ENCODE measurements around the gene PRKN. TPM values are rescaled to one million over a fixed set of nuclear protein-coding genes. Genes with fewer than 3 reads are reported as not detected.

PRKN gene
- total and polyA plus RNA-seq, 3 experiments from 2014 or later = 0.22 to 1.0 (median 0.55) TPM

DNA sequence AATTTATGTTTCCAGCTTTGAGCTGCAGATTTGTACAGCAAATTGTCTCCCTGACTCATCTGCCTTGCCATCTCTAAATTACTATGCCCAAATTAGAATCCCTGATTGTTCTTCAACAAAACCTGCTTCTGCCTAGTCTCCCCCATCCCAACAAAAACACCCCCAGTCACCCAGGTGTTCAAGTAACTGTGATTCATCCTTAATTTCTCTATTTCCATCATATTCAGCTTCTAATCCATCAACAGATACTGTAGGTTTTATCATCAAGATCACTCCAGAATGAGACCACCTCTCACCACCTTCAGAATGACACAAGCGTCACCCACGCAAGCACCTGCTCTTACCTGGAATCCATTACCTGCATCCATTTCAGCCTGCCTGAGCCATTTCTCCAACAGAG lies 498.5 kb downstream of the PRKN start:
- no peak overlapping the region for H3K27ac ChIP-seq (ENCODE audit: low read depth, low read length)
- Mint-ChIP-seq H3K4me1 (no peaks in the 10 kb centered on the region), H3K4me3 (no peak overlapping the region), H3K27me3 (peaks cover 0 to 3% of the 10 kb centered on the region in 2 donors), H3K27ac (no peak overlapping the region), H3K9me3 (peaks cover 4 to 11% (median 10%) of the 10 kb centered on the region in 5 donors), H3K36me3 (no peaks in the 10 kb centered on the region)
- no peaks in the 10 kb centered on the region for H3K36me3 ChIP-seq (ENCODE audit: insufficient read depth, low read length)
- H3K4me1 ChIP-seq (ENCODE audit: insufficient read depth, low read length) = no peaks in the 10 kb centered on the region
- ChIA-PET POLR2A (no interaction called here), CTCF (no interaction called here)
- H3K9me3 ChIP-seq (ENCODE audit: low read length) = no peaks in the 10 kb centered on the region
- no peaks in the 10 kb centered on the region for H3K27me3 ChIP-seq (ENCODE audit: insufficient read depth, low read length, poor library complexity, severe bottlenecking)
- DNase-seq = no peak
- no peak overlapping the region for H3K4me3 ChIP-seq (ENCODE audit: low read length)

DNA sequence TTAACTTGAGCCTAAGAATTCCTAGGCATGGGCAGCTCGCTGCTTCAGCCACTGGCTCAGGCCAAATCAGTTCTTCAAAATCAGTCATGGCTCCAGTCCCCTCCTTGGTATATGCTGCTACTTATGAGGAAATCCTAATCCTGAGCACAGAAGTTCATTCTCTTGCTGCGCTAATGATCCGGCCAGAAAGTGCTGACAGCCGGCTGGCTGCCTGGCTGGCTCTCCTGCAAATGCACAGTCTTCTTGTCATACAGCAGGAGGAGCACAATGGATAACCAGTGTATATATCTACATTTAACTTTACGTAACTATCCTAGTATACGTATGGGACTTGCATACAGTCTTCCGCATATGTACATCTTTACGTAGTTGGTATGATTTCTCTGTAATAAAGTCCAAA lies 500.8 kb downstream of the PRKN start:
- CTCF ChIA-PET = no interaction called here
- H3K27me3 Mint-ChIP-seq = peaks cover 0 to 3% of the 10 kb centered on the region in 2 donors
- no peaks in the 10 kb centered on the region for H3K9me3 ChIP-seq (ENCODE audit: low read length)
- no peak overlapping the region for H3K4me3 Mint-ChIP-seq
- H3K4me1 Mint-ChIP-seq = no peaks in the 10 kb centered on the region
- no peak overlapping the region for H3K27ac ChIP-seq (ENCODE audit: low read depth, low read length)
- H3K36me3 Mint-ChIP-seq = peaks cover 0 to 4% (median 0%) of the 10 kb centered on the region in 3 donors
- no peaks in the 10 kb centered on the region for H3K36me3 ChIP-seq (ENCODE audit: insufficient read depth, low read length)
- POLR2A ChIA-PET = no interaction called here
- no peak for DNase-seq
- H3K27ac Mint-ChIP-seq = no peak overlapping the region
- H3K4me1 ChIP-seq (ENCODE audit: insufficient read depth, low read length) = no peaks in the 10 kb centered on the region
- H3K9me3 Mint-ChIP-seq = peaks cover 0 to 16% (median 10%) of the 10 kb centered on the region in 5 donors
- no peak overlapping the region for H3K4me3 ChIP-seq (ENCODE audit: low read length)
- H3K27me3 ChIP-seq (ENCODE audit: insufficient read depth, low read length, poor library complexity, severe bottlenecking) = no peaks in the 10 kb centered on the region

DNA sequence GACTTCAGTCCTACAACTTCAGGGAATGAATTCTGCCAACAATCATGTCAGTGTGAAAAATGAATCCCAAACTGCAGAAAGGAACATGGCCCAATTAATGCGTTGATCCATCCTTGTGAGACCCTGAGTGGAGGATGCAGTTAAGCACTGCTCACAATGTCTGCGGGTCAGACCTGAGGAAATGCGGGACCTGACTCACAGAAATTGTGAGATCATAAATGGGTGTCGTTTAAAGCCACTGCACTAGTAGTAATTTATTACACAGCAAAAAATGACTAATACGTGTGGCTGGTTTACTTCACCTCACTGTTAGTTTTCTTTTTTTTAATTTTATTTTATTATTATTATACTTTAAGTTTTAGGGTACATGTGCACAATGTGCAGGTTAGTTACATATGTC lies 505.0 kb downstream of the PRKN start:
- H3K4me3 ChIP-seq (ENCODE audit: low read length) = no peak overlapping the region
- CTCF ChIA-PET = no interaction called here
- no peaks in the 10 kb centered on the region for H3K4me1 ChIP-seq (ENCODE audit: insufficient read depth, low read length)
- POLR2A ChIA-PET = no interaction called here
- H3K4me3 Mint-ChIP-seq = no peak overlapping the region
- no peaks in the 10 kb centered on the region for H3K27me3 ChIP-seq (ENCODE audit: insufficient read depth, low read length, poor library complexity, severe bottlenecking)
- H3K27me3 Mint-ChIP-seq = peaks cover 0 to 2% of the 10 kb centered on the region in 2 donors
- H3K36me3 Mint-ChIP-seq = peaks cover 0 to 4% (median 0%) of the 10 kb centered on the region in 3 donors
- no peaks in the 10 kb centered on the region for H3K4me1 Mint-ChIP-seq
- no peaks in the 10 kb centered on the region for H3K9me3 ChIP-seq (ENCODE audit: low read length)
- H3K27ac ChIP-seq (ENCODE audit: low read depth, low read length) = no peak overlapping the region
- H3K27ac Mint-ChIP-seq = no peak overlapping the region
- DNase-seq = no peak
- H3K36me3 ChIP-seq (ENCODE audit: insufficient read depth, low read length) = no peaks in the 10 kb centered on the region
- peaks cover 3 to 15% (median 8%) of the 10 kb centered on the region in 5 donors for H3K9me3 Mint-ChIP-seq

DNA sequence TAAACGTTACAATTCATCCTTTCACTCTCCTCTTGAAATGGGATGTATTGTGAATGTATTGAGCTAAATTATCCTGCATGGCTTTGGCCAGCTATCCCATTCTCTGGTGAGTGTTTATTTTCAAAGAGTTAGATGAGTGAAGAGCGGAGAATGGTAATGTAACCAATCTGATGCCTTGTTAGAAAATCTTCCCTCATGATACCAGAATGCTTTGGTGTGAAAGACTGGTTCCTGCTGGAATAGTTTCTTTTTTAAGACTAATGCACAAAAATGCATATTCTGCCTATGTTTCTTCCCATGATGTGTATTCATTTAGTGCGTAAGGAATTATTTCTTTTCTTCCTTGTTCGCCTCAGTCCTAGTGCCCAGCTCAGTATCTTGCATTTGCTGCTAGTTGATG lies 506.7 kb downstream of the PRKN start:
- H3K27me3 Mint-ChIP-seq = no peaks in the 10 kb centered on the region
- no peaks in the 10 kb centered on the region for H3K36me3 ChIP-seq (ENCODE audit: insufficient read depth, low read length)
- H3K4me1 ChIP-seq (ENCODE audit: insufficient read depth, low read length) = no peaks in the 10 kb centered on the region
- H3K9me3 ChIP-seq (ENCODE audit: low read length) = no peaks in the 10 kb centered on the region
- H3K27ac ChIP-seq (ENCODE audit: low read depth, low read length) = no peak overlapping the region
- H3K36me3 Mint-ChIP-seq = peaks cover 0 to 4% (median 0%) of the 10 kb centered on the region in 3 donors
- H3K9me3 Mint-ChIP-seq = peaks cover 0 to 18% (median 13%) of the 10 kb centered on the region in 5 donors
- H3K4me1 Mint-ChIP-seq = no peaks in the 10 kb centered on the region
- no peaks in the 10 kb centered on the region for H3K27me3 ChIP-seq (ENCODE audit: insufficient read depth, low read length, poor library complexity, severe bottlenecking)
- H3K27ac Mint-ChIP-seq = no peak overlapping the region
- no peak overlapping the region for H3K4me3 Mint-ChIP-seq
- POLR2A ChIA-PET = no interaction called here
- CTCF ChIA-PET = no interaction called here
- DNase-seq = no peak
- no peak overlapping the region for H3K4me3 ChIP-seq (ENCODE audit: low read length)

DNA sequence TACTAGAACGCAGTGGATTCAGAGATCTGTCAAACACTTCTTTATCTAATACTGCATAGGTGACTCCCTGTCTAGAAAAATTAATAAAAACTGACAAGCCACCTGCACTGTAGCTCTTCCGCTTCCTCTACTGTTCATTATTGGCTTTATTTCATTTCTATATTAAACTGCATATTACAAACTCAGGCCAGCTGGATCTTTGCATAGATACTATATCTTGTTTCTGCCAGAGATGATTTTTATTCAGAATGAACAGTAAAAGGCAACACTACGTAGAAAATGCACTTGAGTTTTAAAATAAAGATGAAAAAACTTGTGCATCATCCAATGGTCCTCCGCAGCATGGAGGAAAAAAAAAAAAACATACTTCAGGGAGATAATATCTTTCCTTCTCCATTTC lies 508.3 kb downstream of the PRKN start:
- Histone ChIP-seq H3K27me3 (ENCODE audit: insufficient read depth, low read length, poor library complexity, severe bottlenecking) (no peaks in the 10 kb centered on the region), H3K9me3 (ENCODE audit: low read length) (no peaks in the 10 kb centered on the region), H3K36me3 (ENCODE audit: insufficient read depth, low read length) (no peaks in the 10 kb centered on the region), H3K27ac (ENCODE audit: low read depth, low read length) (no peak overlapping the region), H3K4me1 (ENCODE audit: insufficient read depth, low read length) (no peaks in the 10 kb centered on the region), H3K4me3 (ENCODE audit: low read length) (no peak overlapping the region)
- Mint-ChIP-seq H3K36me3 (peaks cover 0 to 4% (median 0%) of the 10 kb centered on the region in 3 donors), H3K27ac (no peak overlapping the region), H3K4me1 (no peaks in the 10 kb centered on the region), H3K9me3 (peaks cover 0 to 18% (median 10%) of the 10 kb centered on the region in 5 donors), H3K4me3 (no peak overlapping the region), H3K27me3 (no peaks in the 10 kb centered on the region)
- no peak for DNase-seq
- ChIA-PET CTCF (no interaction called here), POLR2A (no interaction called here)

DNA sequence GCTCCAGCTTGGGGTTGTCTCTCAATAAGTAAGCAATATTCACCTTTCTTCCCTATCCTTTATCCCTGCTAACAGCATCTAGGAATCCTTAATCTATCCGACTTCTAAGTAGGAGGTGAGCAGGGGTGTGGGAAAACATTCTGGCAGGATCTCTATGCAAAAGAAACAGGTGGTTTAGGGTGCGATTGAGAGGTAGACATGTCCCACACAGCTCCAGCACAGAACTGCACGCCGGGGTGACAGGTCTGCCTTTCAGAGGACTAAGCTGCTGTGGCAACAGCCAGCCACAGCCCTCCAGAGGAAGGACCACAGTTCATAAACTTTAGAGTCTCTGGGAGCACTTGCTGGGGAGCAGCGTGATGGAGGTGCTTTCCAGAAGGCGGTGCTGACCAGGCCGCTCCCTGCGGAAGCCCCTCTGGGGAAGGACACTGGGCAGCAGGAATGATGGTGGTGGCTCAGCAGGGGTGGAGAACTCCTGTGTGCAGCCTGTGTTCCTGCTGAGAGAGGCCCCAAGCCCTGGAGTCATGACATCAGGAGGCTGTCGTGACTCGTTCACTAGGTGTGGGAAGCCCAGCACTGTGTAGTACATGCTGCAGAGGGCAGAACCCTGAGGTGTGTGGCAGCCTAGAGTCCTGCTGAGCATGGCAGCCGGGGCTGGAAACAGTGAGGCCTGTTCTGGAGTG lies 509.6 kb downstream of the PRKN start:
- Histone ChIP-seq H3K36me3 (ENCODE audit: insufficient read depth, low read length) (no peaks in the 10 kb centered on the region), H3K9me3 (ENCODE audit: low read length) (no peaks in the 10 kb centered on the region), H3K4me3 (ENCODE audit: low read length) (no peak overlapping the region), H3K27ac (ENCODE audit: low read depth, low read length) (no peak overlapping the region), H3K4me1 (ENCODE audit: insufficient read depth, low read length) (no peaks in the 10 kb centered on the region), H3K27me3 (ENCODE audit: insufficient read depth, low read length, poor library complexity, severe bottlenecking) (no peaks in the 10 kb centered on the region)
- peaks cover 0 to 4% (median 0%) of the 10 kb centered on the region in 3 donors for H3K36me3 Mint-ChIP-seq
- no peaks in the 10 kb centered on the region for H3K27me3 Mint-ChIP-seq
- ChIA-PET CTCF (no interaction called here), POLR2A (no interaction called here)
- no peak overlapping the region for H3K4me3 Mint-ChIP-seq
- H3K27ac Mint-ChIP-seq = no peak overlapping the region
- DNase-seq = no peak
- no peaks in the 10 kb centered on the region for H3K4me1 Mint-ChIP-seq
- H3K9me3 Mint-ChIP-seq = peaks cover 3 to 14% (median 7%) of the 10 kb centered on the region in 5 donors

DNA sequence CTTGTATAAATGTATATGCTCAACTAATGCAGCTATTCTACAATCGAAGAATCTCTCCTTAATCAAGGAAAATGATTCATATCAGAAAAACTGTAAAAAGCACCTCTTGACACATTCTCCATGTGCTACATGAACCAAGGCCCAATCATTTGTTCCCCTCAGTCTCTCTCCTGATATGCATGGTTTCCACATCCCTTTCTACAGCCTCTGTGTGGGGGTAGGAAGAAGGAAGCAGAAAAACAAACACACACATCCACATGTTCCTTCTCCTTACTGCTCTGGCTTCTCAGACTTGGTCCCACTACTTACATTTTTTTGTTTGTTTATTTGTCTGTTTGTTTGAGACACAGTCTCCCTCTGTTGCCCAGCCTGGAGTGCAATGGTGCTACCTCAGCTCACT lies 510.5 kb downstream of the PRKN start:
- Mint-ChIP-seq H3K4me1 (no peaks in the 10 kb centered on the region), H3K27me3 (no peaks in the 10 kb centered on the region), H3K4me3 (no peak overlapping the region), H3K27ac (no peak overlapping the region), H3K9me3 (peaks cover 3 to 14% (median 7%) of the 10 kb centered on the region in 5 donors), H3K36me3 (peaks cover 0 to 3% (median 0%) of the 10 kb centered on the region in 3 donors)
- no peaks in the 10 kb centered on the region for H3K9me3 ChIP-seq (ENCODE audit: low read length)
- no peaks in the 10 kb centered on the region for H3K4me1 ChIP-seq (ENCODE audit: insufficient read depth, low read length)
- ChIA-PET POLR2A (no interaction called here), CTCF (no interaction called here)
- H3K4me3 ChIP-seq (ENCODE audit: low read length) = no peak overlapping the region
- no peaks in the 10 kb centered on the region for H3K27me3 ChIP-seq (ENCODE audit: insufficient read depth, low read length, poor library complexity, severe bottlenecking)
- DNase-seq = no peak
- no peaks in the 10 kb centered on the region for H3K36me3 ChIP-seq (ENCODE audit: insufficient read depth, low read length)
- no peak overlapping the region for H3K27ac ChIP-seq (ENCODE audit: low read depth, low read length)

DNA sequence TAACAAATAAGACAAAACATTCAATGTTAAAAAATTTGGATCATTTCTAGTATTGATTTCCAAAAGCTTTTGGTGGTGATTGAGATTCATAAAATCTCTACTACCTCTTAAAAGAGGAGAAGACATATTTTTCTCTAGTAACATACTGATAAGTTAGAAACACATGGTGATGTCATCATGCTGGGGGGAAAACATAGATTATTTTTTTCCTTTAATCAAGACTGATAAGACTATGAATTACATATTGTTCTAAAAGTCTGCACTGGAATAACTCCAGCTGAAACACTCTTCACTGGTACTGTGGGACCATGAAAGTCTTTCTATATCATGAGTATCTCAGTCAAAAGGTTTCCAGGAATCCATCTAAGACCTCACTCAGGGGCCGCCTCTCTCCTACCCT lies 515.8 kb downstream of the PRKN start:
- no peaks in the 10 kb centered on the region for H3K4me1 Mint-ChIP-seq
- Histone ChIP-seq H3K36me3 (ENCODE audit: insufficient read depth, low read length) (no peaks in the 10 kb centered on the region), H3K9me3 (ENCODE audit: low read length) (no peaks in the 10 kb centered on the region), H3K4me1 (ENCODE audit: insufficient read depth, low read length) (no peaks in the 10 kb centered on the region), H3K27me3 (ENCODE audit: insufficient read depth, low read length, poor library complexity, severe bottlenecking) (no peaks in the 10 kb centered on the region), H3K27ac (ENCODE audit: low read depth, low read length) (no peak overlapping the region), H3K4me3 (ENCODE audit: low read length) (no peak overlapping the region)
- H3K9me3 Mint-ChIP-seq = peaks cover 3 to 13% (median 6%) of the 10 kb centered on the region in 5 donors
- POLR2A ChIA-PET = no interaction called here
- no peak overlapping the region for H3K4me3 Mint-ChIP-seq
- H3K36me3 Mint-ChIP-seq = peaks cover 0 to 4% (median 0%) of the 10 kb centered on the region in 3 donors
- no peaks in the 10 kb centered on the region for H3K27me3 Mint-ChIP-seq
- CTCF ChIA-PET = no interaction called here
- no peak for DNase-seq
- H3K27ac Mint-ChIP-seq = no peak overlapping the region
